B cell (primary cell): ENCODE data around the gene PUDP. TPM values are rescaled to one million over a fixed set of nuclear protein-coding genes. Genes with fewer than 3 reads are reported as not detected.
"Not testable (repeated sequence)": the region's sequence is repeated elsewhere in the genome, so short reads cannot be mapped to it uniquely, and the experiment has no call there.

Experiments used
- ATAC-seq: fragments of 200-7000 bp; cut with Tn5 transposase; one replicate; pipeline ENCODE4 v1.10.0; 2021; ENCODE audit warnings: low read depth, mild to moderate bottlenecking, moderate number of reproducible peaks, moderate library complexity
- CTCF ChIA-PET: fragments of 350-600 bp; sonication (Branson Sonifier 250); formaldehyde crosslinking; loops from one replicate; lab custom pipeline; 2021; ENCODE audit warnings: antibody characterized with exemption, inconsistent platforms; lab: Charles Lee
- POLR2A ChIA-PET: fragments of 350-600 bp; sonication (Branson Sonifier 250); formaldehyde crosslinking; loops from one replicate; lab custom pipeline; 2021; ENCODE audit warnings: antibody characterized with exemption; lab: Charles Lee
- DNase-seq: peaks from one replicate; pipeline ENCODE4 v3.0.0; 2013
- H2AFZ ChIP-seq: 2 replicates; pipeline ENCODE4 v1.6.1; 2012; ENCODE audit warnings: mild to moderate bottlenecking, low read depth, low read length; ENCODE audit not compliant: insufficient read depth, poor library complexity, severe bottlenecking
- H3K27ac ChIP-seq, 2 donors: 1 replicate in 1 of 2; 2 replicates in 1 of 2; pipeline ENCODE4 v1.5.1; 2012 to 2013; ENCODE audit warnings: low read length in 2 of 2, mild to moderate bottlenecking in 2 of 2, moderate library complexity in 1 of 2
- H3K27me3 ChIP-seq, 4 experiments: fragments of 200-600 bp in 1 of 4; sonication (generic) in 1 of 4; replicated peaks in 1 of 4; 1 replicate in 2 of 4; 2 replicates in 2 of 4; pipeline versions ENCODE4 v1.6.1 to v1.7.0; 2013 to 2016; ENCODE audit warnings: low read length in 3 of 4, mild to moderate bottlenecking in 2 of 4, mixed read lengths in 1 of 4, moderate library complexity in 1 of 4; ENCODE audit not compliant: insufficient read depth in 4 of 4, control insufficient read depth in 3 of 4; ENCODE audit errors: control extremely low read depth in 1 of 4
- H3K36me3 ChIP-seq, 2 experiments: replicated peaks in 1 of 2; 1 replicate in 1 of 2; 2 replicates in 1 of 2; pipeline versions ENCODE4 v1.6.1 to v1.7.1; 2013; ENCODE audit warnings: low read length in 1 of 2; ENCODE audit not compliant: insufficient read depth in 2 of 2, control insufficient read depth in 1 of 2; ENCODE audit errors: control extremely low read depth in 1 of 2, extremely low read depth in 1 of 2
- H3K4me1 ChIP-seq, 2 donors: fragments of 200-600 bp in 1 of 2; sonication (generic) in 1 of 2; 1 replicate in 1 of 2; 2 replicates in 1 of 2; pipeline versions ENCODE4 v1.5.1 to v1.6.1; 2013 to 2017; ENCODE audit warnings: low read length in 2 of 2; ENCODE audit not compliant: control insufficient read depth in 2 of 2, insufficient read depth in 2 of 2
- H3K4me2 ChIP-seq: replicated peaks from 2 replicates; pipeline ENCODE3; 2012; ENCODE audit warnings: mild to moderate bottlenecking, low read depth, low read length; ENCODE audit not compliant: poor library complexity, severe bottlenecking
- H3K4me3 ChIP-seq, 5 experiments: fragments of 200-600 bp in 1 of 5; sonication (generic) in 1 of 5; 1 replicate in 3 of 5; 2 replicates in 2 of 5; pipeline versions ENCODE4 v1.5.1 to v1.7.0; 2011 to 2016; ENCODE audit warnings: low read length in 4 of 5, mild to moderate bottlenecking in 4 of 5, low read depth in 2 of 5, control low read depth in 1 of 5, moderate library complexity in 1 of 5; ENCODE audit not compliant: insufficient read depth in 1 of 5; ENCODE audit errors: control extremely low read depth in 1 of 5, extremely low read depth in 1 of 5
- H3K79me2 ChIP-seq: fragments of 200-600 bp; sonication (generic); one replicate; pipeline ENCODE4 v1.6.0; 2016; ENCODE audit warnings: low read length; ENCODE audit not compliant: control insufficient read depth, insufficient read depth
- H3K9ac ChIP-seq: fragments of 200-600 bp; sonication (generic); 2 replicates; pipeline ENCODE4 v1.6.1; 2017; ENCODE audit warnings: mild to moderate bottlenecking, low read length, moderate library complexity
- H3K9me3 ChIP-seq, 3 donors: one replicate each; pipeline versions ENCODE4 v1.6.1 to v1.7.1; 2013; ENCODE audit warnings: low read length in 2 of 3; ENCODE audit not compliant: control insufficient read depth in 2 of 3, insufficient read depth in 1 of 3; ENCODE audit errors: control extremely low read depth in 1 of 3
- H4K20me1 ChIP-seq: 2 replicates; pipeline ENCODE4 v1.6.0; 2012; ENCODE audit warnings: mild to moderate bottlenecking, low read length; ENCODE audit not compliant: insufficient read depth, control insufficient read depth, poor library complexity, severe bottlenecking
- H3K27ac Mint-ChIP-seq: one replicate; pipeline ENCODE4 v1.8.0; 2021; ENCODE audit warnings: mixed read lengths
- H3K27me3 Mint-ChIP-seq: one replicate; pipeline ENCODE4 v1.8.0; 2021; ENCODE audit warnings: mixed read lengths
- H3K4me1 Mint-ChIP-seq: one replicate; pipeline ENCODE4 v1.8.0; 2021; ENCODE audit warnings: mixed read lengths
- H3K4me3 Mint-ChIP-seq: one replicate; pipeline ENCODE4 v1.8.0; 2021; ENCODE audit warnings: mixed read lengths
- H3K9me3 Mint-ChIP-seq: one replicate; pipeline ENCODE4 v1.8.0; 2022; ENCODE audit warnings: mixed read lengths; ENCODE audit not compliant: insufficient read depth
- WGBS: methylation state at CpG from one replicate; pipeline ENCODE4 v1.1.5; 2013; ENCODE audit warnings: missing lambda C conversion rate; ENCODE audit not compliant: insufficient coverage; 5-methylcytosine and 5-hydroxymethylcytosine counted together
- intact Hi-C: fragments of 100-400 bp; cut with micrococcal nuclease; formaldehyde crosslinking; loops from one replicate; pipeline ENCODE4 v1.10.0; 2022
- polyA plus RNA-seq: library from polyadenylated mRNA; depleted of rRNA; stranded (reverse); fragments of >200 nt; gene quantifications from 2 replicates; pipeline ENCODE4 v1.2.3, GENCODE V29; 2012
- small RNA-seq: library from RNA; depleted of rRNA; stranded (forward); fragments of <200 nt; gene quantifications from one replicate; pipeline ENCODE3, GENCODE V24; 2012; ENCODE audit warnings: low replicate concordance, low read depth; ENCODE audit not compliant: insufficient read length
- total RNA-seq, 2 donors: library from RNA; stranded (reverse); fragments of 120-200 nt in 1 of 2; gene quantifications; 1 replicate in 1 of 2; 2 replicates in 1 of 2; pipeline versions ENCODE4 v1.2.3 to v1.2.4, GENCODE V29; 2013 to 2022

PUDP gene
- total and polyA plus RNA-seq, 2 donors (not counting 1 experiment from before 2014, with no cell fraction given): 12.8 to 14.1 TPM

- H3K4me1 Mint-ChIP-seq, H3K9me3 Mint-ChIP-seq, H2AFZ ChIP-seq, DNase-seq, POLR2A ChIA-PET, H3K4me1 ChIP-seq, H3K27me3 Mint-ChIP-seq, ATAC-seq, CTCF ChIA-PET, intact Hi-C loops, H3K36me3 ChIP-seq, H3K4me3 Mint-ChIP-seq, H3K79me2 ChIP-seq, H3K9me3 ChIP-seq, H4K20me1 ChIP-seq, H3K27ac ChIP-seq, H3K27me3 ChIP-seq, H3K4me2 ChIP-seq, H3K27ac Mint-ChIP-seq, H3K9ac ChIP-seq, H3K4me3 ChIP-seq: not testable (repeated sequence)
- no CpG with 5 or more reads among the region's 4 CpGs for WGBS
Observed at GRCh38 chrX:7010897-7011296, 137.1 kb downstream of the PUDP start.

DNA sequence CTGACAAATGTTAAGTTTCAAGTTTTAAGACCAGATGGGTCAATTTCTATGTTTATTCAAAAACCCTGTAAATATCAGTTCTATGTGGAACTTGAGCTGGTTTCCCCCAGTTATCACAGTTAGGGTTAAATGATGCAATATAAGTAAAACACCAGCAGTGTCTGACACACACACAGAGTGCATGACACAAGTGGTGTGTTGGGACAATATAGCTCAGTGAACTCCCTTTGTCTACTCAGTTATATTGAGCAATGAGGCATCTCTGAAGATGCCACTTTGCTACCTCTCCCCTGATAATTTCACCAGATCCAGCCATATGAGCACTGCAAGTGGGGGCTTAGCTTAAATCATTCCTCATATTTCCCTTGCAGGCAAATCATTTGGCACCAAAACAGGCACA, 140.6 kb downstream of the PUDP start:
- H3K4me3 Mint-ChIP-seq, H3K36me3 ChIP-seq, H3K9ac ChIP-seq, H3K4me1 Mint-ChIP-seq, H3K9me3 ChIP-seq, H3K4me2 ChIP-seq, H3K27me3 Mint-ChIP-seq, CTCF ChIA-PET, H2AFZ ChIP-seq, H4K20me1 ChIP-seq, H3K27ac ChIP-seq, DNase-seq, H3K4me3 ChIP-seq, ATAC-seq, H3K9me3 Mint-ChIP-seq, H3K4me1 ChIP-seq, H3K27ac Mint-ChIP-seq, POLR2A ChIA-PET, intact Hi-C loops, H3K79me2 ChIP-seq, H3K27me3 ChIP-seq: not testable (repeated sequence)

Small RNA genes lying within 50 kb of the gene (small RNA-seq; reads per million reads assigned to genes)
- gene MIR4767: not detected

Other genes starting within 250 kb of the PUDP start
- 2.9 and 3.2 TPM in 2 replicates for gene STS, start 441 bp downstream of the PUDP start, total RNA-seq
- 1.9 TPM in 2 replicates for gene STS, start 441 bp downstream of the PUDP start, polyA plus RNA-seq